CD4-positive, CD25-positive, alpha-beta regulatory T cell (primary cell): ENCODE results near the gene IFI27L1. TPM values are rescaled to one million over a fixed set of nuclear protein-coding genes. Genes with fewer than 3 reads are reported as not detected.
A peak's percentile ranks its signal among the peaks of the same experiment; 100 is the strongest.

Experiments used
- ATAC-seq, 2 donors: fragments of 150-1000 bp; cut with Tn5 transposase; one replicate each; pipeline ENCODE4 v1.10.0; 2021; ENCODE audit warnings: low read depth in 2 of 2, moderate number of reproducible peaks in 2 of 2, moderate library complexity in 1 of 2
- DNase-seq, 3 donors: peaks; one replicate each; pipeline versions ENCODE4 v3.0.0 to v3.0.0-alpha.2; 2012 to 2022; ENCODE audit warnings: mixed read lengths in 1 of 3
- H3K27ac ChIP-seq: one replicate; pipeline ENCODE4 v1.7.0; 2013; ENCODE audit warnings: mild to moderate bottlenecking, low read length; ENCODE audit not compliant: insufficient read depth, poor library complexity, severe bottlenecking
- H3K27me3 ChIP-seq: one replicate; pipeline ENCODE4 v1.7.0; 2013; ENCODE audit warnings: low read length; ENCODE audit not compliant: control insufficient read depth, insufficient read depth
- H3K36me3 ChIP-seq: one replicate; pipeline ENCODE4 v1.7.0; 2013; ENCODE audit warnings: mild to moderate bottlenecking, low read length, moderate library complexity; ENCODE audit not compliant: control insufficient read depth, insufficient read depth
- H3K4me1 ChIP-seq: 2 replicates; pipeline ENCODE4 v1.7.0; 2013; ENCODE audit warnings: mild to moderate bottlenecking, low read length; ENCODE audit not compliant: insufficient read depth, control insufficient read depth, poor library complexity, severe bottlenecking
- H3K4me3 ChIP-seq: one replicate; pipeline ENCODE4 v1.7.0; 2013; ENCODE audit warnings: low read depth, mild to moderate bottlenecking, low read length, moderate library complexity
- H3K9me3 ChIP-seq, 2 experiments: 1 replicate in 1 of 2; 2 replicates in 1 of 2; pipeline ENCODE4 v1.7.0; 2013; ENCODE audit warnings: low read length in 2 of 2, mild to moderate bottlenecking in 1 of 2, moderate library complexity in 1 of 2; ENCODE audit not compliant: control insufficient read depth in 2 of 2
- H3K27ac Mint-ChIP-seq, 3 donors: one replicate each; pipeline ENCODE4 v1.8.0; 2020 to 2022; ENCODE audit warnings: mild to moderate bottlenecking in 3 of 3, mixed read lengths in 3 of 3, moderate library complexity in 2 of 3
- H3K27me3 Mint-ChIP-seq: one replicate; pipeline ENCODE4 v1.8.0; 2022; ENCODE audit warnings: mild to moderate bottlenecking, mixed read lengths
- H3K36me3 Mint-ChIP-seq: one replicate; pipeline ENCODE4 v1.8.0; 2020; ENCODE audit warnings: mixed read lengths
- H3K4me1 Mint-ChIP-seq, 4 donors: one replicate each; pipeline ENCODE4 v1.8.0; 2020 to 2022; ENCODE audit warnings: mixed read lengths in 4 of 4, mild to moderate bottlenecking in 1 of 4
- H3K4me3 Mint-ChIP-seq, 4 donors: one replicate each; pipeline ENCODE4 v1.8.0; 2020 to 2022; ENCODE audit warnings: mild to moderate bottlenecking in 4 of 4, mixed read lengths in 4 of 4, moderate library complexity in 3 of 4
- H3K9me3 Mint-ChIP-seq, 7 donors: one replicate each; pipeline ENCODE4 v1.8.0; 2020 to 2022; ENCODE audit warnings: mixed read lengths in 7 of 7, mild to moderate bottlenecking in 3 of 7, moderate library complexity in 2 of 7
- polyA plus RNA-seq, 4 donors: library from polyadenylated mRNA; unstranded; fragments of 300-500 nt; fragmentation: Illumina TruSeq; gene quantifications; one replicate each; pipeline ENCODE4 v1.2.3, GENCODE V29; 2021
- total RNA-seq: library from RNA; stranded (reverse); gene quantifications from one replicate; pipeline ENCODE4 v1.2.3, GENCODE V29; 2022

The IFI27L1 gene
- total and polyA plus RNA-seq, 5 donors from 2014 or later: 5.8 to 12.0 (median 10.8) TPM

DNA sequence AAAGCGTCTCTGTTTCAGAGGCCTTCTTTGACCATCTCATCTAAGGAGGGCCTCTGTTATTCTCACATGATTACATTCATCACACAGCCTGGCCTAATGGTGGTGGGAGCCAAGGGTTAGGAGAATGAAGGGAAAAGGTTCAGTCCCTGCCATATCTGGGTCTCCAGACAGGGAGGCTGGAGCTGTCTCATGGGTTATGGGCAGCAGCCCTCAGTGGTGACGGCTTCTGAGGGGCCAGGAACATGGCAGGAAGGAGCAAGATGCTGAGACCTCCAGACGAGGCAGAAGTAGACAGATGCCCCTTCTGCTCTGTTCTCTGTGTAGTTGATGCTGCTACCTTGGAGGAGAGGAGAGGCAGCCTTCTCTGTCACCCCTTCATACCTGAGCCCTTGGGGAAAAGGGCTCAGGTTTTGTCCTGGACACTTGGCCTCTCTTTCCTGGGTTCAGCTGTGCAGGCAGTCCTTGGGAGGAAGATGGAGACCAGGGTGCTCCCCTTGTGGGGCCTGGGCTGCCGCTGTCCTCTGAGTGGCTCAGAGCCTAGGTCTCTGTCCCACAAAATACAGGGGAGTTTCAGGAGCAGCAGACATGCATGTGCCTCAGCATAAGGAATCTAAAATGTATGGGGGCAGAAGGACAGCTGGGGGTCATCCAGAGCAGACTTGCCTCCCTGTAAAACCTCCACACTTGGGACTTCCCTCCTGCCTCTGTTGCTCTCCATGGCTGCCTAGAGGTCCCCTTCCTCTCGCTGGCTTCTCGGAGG lies 44.7 kb downstream of the IFI27L1 start:
- H3K27ac Mint-ChIP-seq: no peak overlapping the region
- peaks cover 0 to 4% of the 10 kb centered on the region in 2 experiments for H3K9me3 ChIP-seq
- DNase-seq: no peak
- peaks cover 8% of the 10 kb centered on the region for H3K36me3 Mint-ChIP-seq
- peaks cover under 1 to 21% (median 16%) of the 10 kb centered on the region in 4 donors for H3K4me1 Mint-ChIP-seq
- ATAC-seq: no peak
- no peaks in the 10 kb centered on the region for H3K36me3 ChIP-seq
- H3K27me3 Mint-ChIP-seq: peaks cover 4% of the 10 kb centered on the region
- H3K27me3 ChIP-seq: peaks cover 4% of the 10 kb centered on the region
- peaks cover 22% of the 10 kb centered on the region for H3K4me1 ChIP-seq
- no peak overlapping the region for H3K4me3 ChIP-seq
- H3K27ac ChIP-seq: no peak overlapping the region
- peak overlapping the region in 1 of 4 donors; percentile 79 for H3K4me3 Mint-ChIP-seq
- H3K9me3 Mint-ChIP-seq: peaks cover 0 to 12% (median 6%) of the 10 kb centered on the region in 7 donors

DNA sequence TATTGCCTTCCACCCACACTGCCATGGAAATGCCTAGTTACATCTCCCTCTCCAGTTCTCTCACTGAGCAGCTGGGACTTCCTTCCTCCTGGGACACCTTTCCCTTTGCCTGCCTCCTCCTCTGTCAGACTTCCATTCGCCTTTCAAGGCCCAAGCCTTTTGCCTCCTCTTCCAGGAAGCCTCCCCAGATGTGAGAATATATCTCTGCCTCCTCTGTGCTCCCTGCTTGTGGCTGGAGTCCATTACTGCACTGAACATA lies 45.2 kb downstream of the IFI27L1 start:
- H3K9me3 Mint-ChIP-seq: peaks cover 0 to 8% (median 4%) of the 10 kb centered on the region in 7 donors
- no peak for DNase-seq
- peaks cover 22% of the 10 kb centered on the region for H3K4me1 ChIP-seq
- H3K4me3 Mint-ChIP-seq: no peak overlapping the region
- no peak for ATAC-seq
- peaks cover 8% of the 10 kb centered on the region for H3K27me3 Mint-ChIP-seq
- peaks cover 7% of the 10 kb centered on the region for H3K27me3 ChIP-seq
- H3K36me3 Mint-ChIP-seq: peaks cover 7% of the 10 kb centered on the region
- H3K27ac ChIP-seq: no peak overlapping the region
- H3K27ac Mint-ChIP-seq: no peak overlapping the region
- H3K4me3 ChIP-seq: no peak overlapping the region
- peaks cover 4 to 21% (median 16%) of the 10 kb centered on the region in 4 donors for H3K4me1 Mint-ChIP-seq
- no peaks in the 10 kb centered on the region for H3K9me3 ChIP-seq
- H3K36me3 ChIP-seq: no peaks in the 10 kb centered on the region

DNA sequence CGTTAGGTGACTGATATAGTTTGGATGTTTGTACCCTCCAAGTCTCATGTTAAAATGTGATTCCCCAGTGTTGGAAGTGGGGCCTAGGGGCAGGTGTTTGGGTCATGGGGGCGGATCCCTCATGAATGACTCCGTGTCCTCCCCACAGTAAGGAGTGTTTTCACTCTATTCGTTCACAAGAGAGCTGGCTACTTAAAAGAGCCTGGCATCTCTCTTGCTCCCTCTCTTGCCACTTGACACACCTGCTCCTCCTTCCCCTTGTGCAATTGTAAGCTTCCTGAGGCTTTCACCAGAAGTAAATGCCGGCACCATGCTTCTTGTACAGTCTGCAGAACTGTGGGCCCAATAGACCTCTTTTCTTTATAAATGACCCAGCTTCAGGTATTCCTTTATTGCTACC lies 45.7 kb downstream of the IFI27L1 start:
- Mint-ChIP-seq H3K27ac (no peak overlapping the region), H3K9me3 (peaks cover 0 to 4% (median 2%) of the 10 kb centered on the region in 7 donors), H3K4me1 (peaks cover 4 to 21% (median 16%) of the 10 kb centered on the region in 4 donors), H3K4me3 (no peak overlapping the region), H3K36me3 (peaks cover 7% of the 10 kb centered on the region), H3K27me3 (peaks cover 9% of the 10 kb centered on the region)
- Histone ChIP-seq H3K9me3 (no peaks in the 10 kb centered on the region), H3K4me1 (peaks cover 22% of the 10 kb centered on the region), H3K36me3 (no peaks in the 10 kb centered on the region), H3K4me3 (no peak overlapping the region), H3K27me3 (peaks cover 8% of the 10 kb centered on the region), H3K27ac (no peak overlapping the region)
- ATAC-seq (no peak), DNase-seq (no peak)

DNA sequence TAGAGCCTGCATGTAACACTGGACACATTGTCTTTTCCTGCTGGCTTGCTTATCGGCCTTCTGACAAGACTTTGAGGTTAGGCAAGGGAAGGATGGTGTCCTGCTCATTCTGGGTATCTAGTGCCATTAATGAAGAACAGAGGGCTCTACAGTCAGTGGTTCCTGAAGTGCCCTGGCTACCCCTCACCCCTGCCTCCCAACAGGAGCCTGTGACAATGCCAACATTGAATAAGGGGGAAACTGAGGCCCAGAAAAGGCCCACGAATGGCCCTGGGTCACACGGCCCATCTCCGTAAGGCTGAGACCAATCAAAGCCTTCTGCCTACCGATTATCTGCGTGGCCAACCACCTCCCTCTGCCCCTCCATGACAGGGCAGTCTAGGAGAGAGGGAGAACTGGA lies 46.2 kb downstream of the IFI27L1 start:
- Histone ChIP-seq H3K27me3 (peaks cover 8% of the 10 kb centered on the region), H3K27ac (no peak overlapping the region), H3K4me1 (peaks cover 22% of the 10 kb centered on the region), H3K36me3 (no peaks in the 10 kb centered on the region), H3K9me3 (no peaks in the 10 kb centered on the region), H3K4me3 (no peak overlapping the region)
- DNase-seq: no peak
- Mint-ChIP-seq H3K27ac (no peak overlapping the region), H3K4me3 (peak overlapping the region in 2 of 4 donors; percentile 4 to 46), H3K4me1 (peaks cover 8 to 24% (median 19%) of the 10 kb centered on the region in 4 donors), H3K36me3 (peaks cover 7% of the 10 kb centered on the region), H3K9me3 (peaks cover 0 to 4% (median 0%) of the 10 kb centered on the region in 7 donors), H3K27me3 (peaks cover 15% of the 10 kb centered on the region)
- no peak for ATAC-seq

DNA sequence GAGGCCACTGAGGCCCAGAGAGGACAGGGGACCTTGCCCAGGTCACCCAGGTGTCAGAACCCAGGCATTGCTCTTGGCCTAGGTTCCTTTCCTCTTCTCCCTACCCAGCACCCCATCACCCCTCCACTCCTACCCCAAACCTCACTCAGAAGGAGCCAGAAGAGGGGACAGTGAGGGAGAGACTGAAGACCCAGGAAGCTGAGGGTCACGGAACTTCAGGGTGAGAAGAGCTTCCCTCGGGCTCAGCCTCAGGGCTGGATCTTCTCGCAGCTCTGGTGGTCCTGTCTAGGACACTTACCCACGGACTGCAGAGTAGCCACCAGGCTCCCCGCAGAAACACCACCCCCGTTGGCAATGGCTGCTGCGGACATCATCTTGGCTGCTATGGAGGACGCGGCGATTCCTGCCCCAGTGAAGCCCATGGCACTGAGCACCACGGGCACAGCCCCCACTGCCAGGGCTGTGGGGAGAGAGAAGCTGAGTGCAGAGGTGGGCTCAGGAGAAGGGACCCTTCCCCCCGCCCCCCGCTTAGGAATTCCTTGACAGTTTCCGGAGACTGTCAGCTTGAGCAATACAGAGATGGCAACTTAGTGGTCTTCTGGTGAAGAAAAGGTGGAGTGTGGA lies 47.2 kb downstream of the IFI27L1 start:
- peaks cover 22% of the 10 kb centered on the region for H3K4me1 ChIP-seq
- H3K27me3 ChIP-seq: peaks cover 8% of the 10 kb centered on the region
- peaks cover 0 to 4% (median 0%) of the 10 kb centered on the region in 7 donors for H3K9me3 Mint-ChIP-seq
- H3K36me3 Mint-ChIP-seq: peaks cover 4% of the 10 kb centered on the region
- H3K27ac ChIP-seq: peak overlapping the region; percentile 69
- H3K36me3 ChIP-seq: no peaks in the 10 kb centered on the region
- H3K9me3 ChIP-seq: no peaks in the 10 kb centered on the region
- H3K4me1 Mint-ChIP-seq: peaks cover 10 to 25% (median 19%) of the 10 kb centered on the region in 4 donors
- H3K4me3 ChIP-seq: no peak overlapping the region
- H3K27ac Mint-ChIP-seq: peak overlapping the region in 2 of 3 donors; percentile 75 to 89
- H3K4me3 Mint-ChIP-seq: peak overlapping the region; percentile 73 to 96 (median 90)
- DNase-seq (no peak), ATAC-seq (no peak)
- H3K27me3 Mint-ChIP-seq: peaks cover 17% of the 10 kb centered on the region

DNA sequence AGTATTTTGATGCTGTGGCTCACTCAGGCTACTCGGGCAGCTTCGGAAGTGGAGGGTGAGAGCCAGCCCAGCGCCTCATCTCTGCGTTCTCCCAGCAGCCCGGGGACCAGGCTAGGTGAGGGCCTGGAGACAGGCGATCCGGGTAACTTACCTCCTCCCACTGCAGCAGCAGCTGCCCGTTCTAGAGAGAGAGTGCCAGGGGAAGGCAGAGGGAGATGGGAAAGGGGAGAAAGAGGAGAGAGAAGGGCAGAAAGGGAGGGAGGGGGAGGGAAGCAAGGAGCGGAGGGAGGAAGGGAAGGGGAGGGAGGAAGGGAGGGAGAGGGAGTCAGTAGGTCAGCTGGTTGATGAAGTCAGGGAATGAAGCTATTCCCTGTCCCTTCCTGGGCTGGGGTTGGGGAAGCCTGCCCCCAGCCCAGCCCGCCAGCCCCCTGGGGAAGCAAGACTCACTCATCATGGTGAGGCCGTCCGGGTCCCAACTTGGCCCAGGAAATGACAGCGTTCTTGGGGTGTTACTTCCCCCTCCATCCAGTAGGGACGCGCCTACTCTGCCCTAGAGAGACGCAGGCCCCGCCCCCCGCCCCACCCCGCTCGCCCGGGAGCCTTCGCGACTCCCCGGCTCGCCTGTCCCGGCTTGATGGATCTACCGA lies 48.1 kb downstream of the IFI27L1 start, which contains the start of gene IFI27L2:
TSS of gene IFI27L2 (minus strand) at position 494 of the 647 bp plus-strand sequence. CDS start at position 454, 40 bp downstream.
- Histone ChIP-seq H3K36me3 (no peaks in the 10 kb centered on the region), H3K4me1 (peaks cover 22% of the 10 kb centered on the region), H3K27ac (peak within 1 kb of the TSS; percentile 69), H3K27me3 (peaks cover 11% of the 10 kb centered on the region), H3K9me3 (no peaks in the 10 kb centered on the region), H3K4me3 (peak within 1 kb of the TSS; percentile 92)
- peak; percentile 54 to 82 (median 59) for DNase-seq
- Mint-ChIP-seq H3K27ac (peak within 1 kb of the TSS; percentile 75 to 89 (median 78)), H3K4me3 (peak within 1 kb of the TSS; percentile 79 to 96 (median 90)), H3K9me3 (no peaks in the 10 kb centered on the region), H3K36me3 (peaks cover 4% of the 10 kb centered on the region), H3K27me3 (peaks cover 17% of the 10 kb centered on the region), H3K4me1 (peaks cover 10 to 25% (median 19%) of the 10 kb centered on the region in 4 donors)
- peak; percentile 85 to 92 for ATAC-seq

DNA sequence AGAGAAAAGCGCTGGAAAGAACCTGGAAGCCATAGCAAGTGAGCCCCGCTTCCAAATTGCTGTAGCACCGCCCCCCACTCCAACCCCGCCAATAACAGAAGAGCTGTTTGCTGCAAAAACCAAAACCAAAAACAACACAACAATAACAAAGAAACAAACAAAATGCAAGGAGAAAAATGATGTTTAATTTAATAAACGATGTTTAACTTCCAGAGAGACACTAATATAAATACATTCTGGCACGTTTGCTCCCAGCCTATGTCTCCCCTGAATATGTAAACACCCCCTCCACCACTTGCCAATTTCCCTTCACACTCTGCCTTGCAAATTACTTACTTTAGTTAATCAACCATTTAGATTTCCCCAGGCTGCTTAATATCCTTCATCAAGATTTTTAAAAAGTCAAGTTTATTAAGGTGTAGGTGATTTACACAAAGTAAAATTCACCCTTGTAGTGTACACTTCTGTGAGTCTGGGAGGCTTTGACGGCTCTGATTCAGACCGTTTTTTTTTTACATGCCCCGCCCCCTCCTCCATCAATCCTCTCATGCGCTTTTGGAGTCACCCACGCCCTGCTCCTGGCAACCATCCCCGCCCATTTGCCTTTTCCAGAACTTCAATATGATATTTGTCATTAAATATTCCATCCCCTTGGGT lies 48.8 kb downstream of the IFI27L1 start:
- Histone ChIP-seq H3K4me3 (peak overlapping the region; percentile 92), H3K27ac (peak overlapping the region; percentile 69), H3K9me3 (peaks cover 0 to under 1% of the 10 kb centered on the region in 2 experiments), H3K27me3 (peaks cover 11% of the 10 kb centered on the region), H3K4me1 (peaks cover 22% of the 10 kb centered on the region), H3K36me3 (no peaks in the 10 kb centered on the region)
- peak; percentile 11 to 47 (median 12) for DNase-seq
- peaks cover 10 to 25% (median 19%) of the 10 kb centered on the region in 4 donors for H3K4me1 Mint-ChIP-seq
- no peaks in the 10 kb centered on the region for H3K9me3 Mint-ChIP-seq
- H3K4me3 Mint-ChIP-seq: peak overlapping the region; percentile 79 to 96 (median 90)
- peak overlapping the region; percentile 27 to 89 (median 78) for H3K27ac Mint-ChIP-seq
- H3K27me3 Mint-ChIP-seq: peaks cover 23% of the 10 kb centered on the region
- ATAC-seq: no peak
- peaks cover 4% of the 10 kb centered on the region for H3K36me3 Mint-ChIP-seq
